Mammary epithelial cell (primary cell): ENCODE results near the gene ABO.

ENCODE experiments used
- CTCF ChIP-seq, 2 donors: IDR thresholded peaks in 1 of 2; conservative IDR thresholded peaks in 1 of 2; 2 replicates each; pipeline ENCODE4 v1.5.1; 2011 to 2012; ENCODE audit warnings: inconsistent platforms in 2 of 2, low read length in 2 of 2, mild to moderate bottlenecking in 2 of 2, control low read depth in 1 of 2, low read depth in 1 of 2; ENCODE audit not compliant: insufficient read depth in 1 of 2; ENCODE audit errors: extremely low read depth in 1 of 2
- EZH2 ChIP-seq: IDR thresholded peaks from 2 replicates; pipeline ENCODE4 v1.6.1; 2012; ENCODE audit warnings: low read length, inconsistent platforms, borderline replicate concordance

GRCh38 chr9:133235549-133236222, 39.3 kb downstream of the ABO start:
- TF ChIP-seq CTCF (conservative IDR thresholded peaks at IDR 0.05 in 1 of 2, IDR thresholded peaks at IDR 0.05 in 1 of 2; ENCODE audit: extremely low read depth in 1 of 2, insufficient read depth in 1 of 2, low read depth in 1 of 2, low read length in 2 of 2) (no peak), EZH2 (no peak)
